Stimulated activated CD4-positive, alpha-beta T cell treated with anti-CD3 and anti-CD28 coated beads, Interleukin-4, amount 100 ng/mL, for 48 hours (primary cell): Measurements from ENCODE around the gene PAK6.

Source experiments
- DNase-seq, 2 donors: peaks; one replicate each; pipeline ENCODE4 v3.0.0-alpha.2; 2020; ENCODE audit warnings: low read depth in 2 of 2

Gene PAK6

GRCh38 chr15:40310001-40310959 lies 71.4 kb downstream of the PAK6 start:
- peak in 1 of 2 donors; percentile 54 for DNase-seq

- DNase-seq, result no peak
Measured at GRCh38 chr15:40310993-40311392, 72.1 kb downstream of the PAK6 start.

- DNase-seq, result no peak
Measured at GRCh38 chr15:40312370-40313158, 73.7 kb downstream of the PAK6 start.

- no peak for DNase-seq
Measured at GRCh38 chr15:40313531-40314398, 74.9 kb downstream of the PAK6 start.

GRCh38 chr15:40314723-40315276 lies 75.9 kb downstream of the PAK6 start:
- DNase-seq, result no peak

GRCh38 chr15:40316931-40317330 lies 78.1 kb downstream of the PAK6 start:
- DNase-seq, result no peak

GRCh38 chr15:40317580-40317979 lies 78.7 kb downstream of the PAK6 start:
- no peak for DNase-seq

GRCh38 chr15:40320409-40320808 lies 81.5 kb downstream of the PAK6 start:
- no peak for DNase-seq

- DNase-seq, result no peak
Measured at GRCh38 chr15:40320931-40321371, 82.1 kb downstream of the PAK6 start.

GRCh38 chr15:40322531-40323238 lies 83.8 kb downstream of the PAK6 start:
- DNase-seq, result no peak

GRCh38 chr15:40323239-40323952 lies 84.5 kb downstream of the PAK6 start, which contains the start of gene INAFM2:
Gene INAFM2, plus strand, starts transcription at chr15:40323692. Its CDS starts 364 bp downstream, at chr15:40324056.
- DNase-seq, result peak; percentile 75 to 81

- no peak for DNase-seq
Measured at GRCh38 chr15:40323953-40324937, 85.4 kb downstream of the PAK6 start.

GRCh38 chr15:40325188-40325587 lies 86.3 kb downstream of the PAK6 start:
- no peak for DNase-seq

- DNase-seq, result no peak
Measured at GRCh38 chr15:40325700-40326099, 86.8 kb downstream of the PAK6 start.
